Measurements from ENCODE around the gene ZBTB34. TPM values are rescaled to one million over a fixed set of nuclear protein-coding genes. Genes with fewer than 3 reads are reported as not detected.

The ZBTB34 gene
- total RNA-seq, 1 donor from 2014 or later: 21.9 TPM

GRCh38 chr9:126864771-126865170 lies 4.3 kb downstream of the ZBTB34 start:
- H3K9me3 ChIP-seq (ENCODE audit: low read depth): no peaks in the 10 kb centered on the region

GRCh38 chr9:126869368-126869767 lies 8.9 kb downstream of the ZBTB34 start:
- Mint-ChIP-seq H3K27me3 (ENCODE audit: insufficient read depth, low read depth) (peaks cover 5% of the 10 kb centered on the region), H3K36me3 (peaks cover 17% of the 10 kb centered on the region), H3K4me3 (no peak overlapping the region), H3K27ac (no peak overlapping the region), H3K4me1 (no peaks in the 10 kb centered on the region), H3K9me3 (no peaks in the 10 kb centered on the region)
- Histone ChIP-seq H2AFZ (replicated peaks) (no peak overlapping the region), H3F3A (ENCODE audit: low read depth) (no peaks in the 10 kb centered on the region), H3K27ac (no peak overlapping the region), H3K4me2 (no peak overlapping the region), H4K20me1 (ENCODE audit: low read depth) (peaks cover 29% of the 10 kb centered on the region), H3K27me3 (no peaks in the 10 kb centered on the region), H3K9me3 (ENCODE audit: low read depth) (no peaks in the 10 kb centered on the region), H3K36me3 (peaks cover 4% of the 10 kb centered on the region), H3K4me1 (no peaks in the 10 kb centered on the region), H3K4me3 (no peak overlapping the region), H3K9ac (no peak overlapping the region), H3K79me2 (ENCODE audit: low read depth) (peaks cover 89% of the 10 kb centered on the region)
- TF ChIP-seq CTCF (IDR thresholded peaks at IDR 0.05) (no peak), EZH2phosphoT487 (IDR thresholded peaks at IDR 0.05) (no peak), EZH2 (IDR thresholded peaks at IDR 0.05) (no peak)
- DNase-seq (ENCODE audit: low spot score): no peak

More at GRCh38 chr9:126864771-126865170, 4.3 kb downstream of the ZBTB34 start:
- no peak overlapping the region for H3K27ac Mint-ChIP-seq
- Histone ChIP-seq H3K27ac (no peak overlapping the region), H3F3A (ENCODE audit: low read depth) (peaks cover 25% of the 10 kb centered on the region), H4K20me1 (ENCODE audit: low read depth) (peaks cover 59% of the 10 kb centered on the region), H3K36me3 (peaks cover 4% of the 10 kb centered on the region), H3K4me2 (no peak overlapping the region), H3K9ac (no peak overlapping the region), H3K79me2 (ENCODE audit: low read depth) (peaks cover 87% of the 10 kb centered on the region), H3K27me3 (no peaks in the 10 kb centered on the region), H3K4me1 (peaks cover 14% of the 10 kb centered on the region), H3K4me3 (no peak overlapping the region), H2AFZ (replicated peaks) (no peak overlapping the region)
- no peak overlapping the region for H3K4me3 Mint-ChIP-seq
- TF ChIP-seq EZH2phosphoT487 (IDR thresholded peaks at IDR 0.05): no peak
- no peak for TF ChIP-seq CTCF (IDR thresholded peaks at IDR 0.05)
- TF ChIP-seq EZH2 (IDR thresholded peaks at IDR 0.05): no peak
- peaks cover 24% of the 10 kb centered on the region for H3K4me1 Mint-ChIP-seq
- H3K27me3 Mint-ChIP-seq (ENCODE audit: insufficient read depth, low read depth): peaks cover 5% of the 10 kb centered on the region
- no peak for DNase-seq (ENCODE audit: low spot score)
- peaks cover 7% of the 10 kb centered on the region for H3K36me3 Mint-ChIP-seq
- no peaks in the 10 kb centered on the region for H3K9me3 Mint-ChIP-seq

DNA sequence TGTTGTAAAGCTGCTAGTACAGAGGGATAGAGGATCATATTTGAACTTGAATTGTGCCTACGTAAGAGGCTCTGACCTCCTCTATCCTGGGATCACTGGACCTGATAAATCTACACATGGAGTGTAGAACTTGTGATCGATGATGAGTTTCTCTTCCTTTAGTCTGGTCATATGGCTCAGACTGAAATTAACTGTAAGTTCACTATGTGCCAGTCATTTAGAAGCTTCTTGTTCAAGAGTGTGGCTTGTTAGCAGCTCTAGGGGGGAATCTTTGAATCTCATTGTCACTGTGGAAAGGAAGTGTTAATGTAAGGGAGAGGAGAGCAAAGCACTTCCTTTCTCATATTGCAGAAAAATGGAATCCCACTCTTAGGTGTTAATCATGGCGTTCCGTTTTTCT lies 12.1 kb downstream of the ZBTB34 start:
- H3K27me3 Mint-ChIP-seq (ENCODE audit: insufficient read depth, low read depth): no peaks in the 10 kb centered on the region
- Histone ChIP-seq H4K20me1 (ENCODE audit: low read depth) (peaks cover 21% of the 10 kb centered on the region), H3K27ac (no peak overlapping the region), H3K27me3 (no peaks in the 10 kb centered on the region), H2AFZ (replicated peaks) (no peak overlapping the region), H3K4me3 (no peak overlapping the region), H3K79me2 (ENCODE audit: low read depth) (peaks cover 86% of the 10 kb centered on the region), H3F3A (ENCODE audit: low read depth) (peaks cover 3% of the 10 kb centered on the region), H3K36me3 (no peaks in the 10 kb centered on the region), H3K9me3 (ENCODE audit: low read depth) (no peaks in the 10 kb centered on the region), H3K9ac (no peak overlapping the region), H3K4me1 (no peaks in the 10 kb centered on the region), H3K4me2 (no peak overlapping the region)
- H3K27ac Mint-ChIP-seq: no peak overlapping the region
- peaks cover 4% of the 10 kb centered on the region for H3K4me1 Mint-ChIP-seq
- H3K9me3 Mint-ChIP-seq: no peaks in the 10 kb centered on the region
- H3K36me3 Mint-ChIP-seq: peaks cover 13% of the 10 kb centered on the region
- no peak overlapping the region for H3K4me3 Mint-ChIP-seq
- no peak for TF ChIP-seq EZH2phosphoT487 (IDR thresholded peaks at IDR 0.05)
- no peak for TF ChIP-seq EZH2 (IDR thresholded peaks at IDR 0.05)
- TF ChIP-seq CTCF (IDR thresholded peaks at IDR 0.05): no peak
- DNase-seq (ENCODE audit: low spot score): no peak

All from neural progenitor cell (in vitro differentiated cells).